Measurements from ENCODE around the gene SFTPA1.
"Not testable (repeated sequence)": the region's sequence is repeated elsewhere in the genome, so short reads cannot be mapped to it uniquely, and the experiment has no call there.

Gene SFTPA1

GRCh38 chr10:79663287-79663686 is 52.5 kb downstream of the SFTPA1 start:
- not testable (repeated sequence) for H3K27ac ChIP-seq (ENCODE audit: low read length); H3K4me1 ChIP-seq (ENCODE audit: control insufficient read depth in 1 of 2, insufficient read depth in 2 of 2, low read length in 2 of 2); H3K36me3 ChIP-seq (ENCODE audit: control insufficient read depth in 1 of 2, insufficient read depth in 2 of 2, low read length in 2 of 2); H3K27me3 ChIP-seq (ENCODE audit: low read depth, low read length); H3K9me3 ChIP-seq (ENCODE audit: control insufficient read depth in 1 of 2, low read length in 2 of 2); H3K4me3 ChIP-seq (ENCODE audit: low read depth in 1 of 2, low read length in 2 of 2)

GRCh38 chr10:79664686-79665085 is 53.9 kb downstream of the SFTPA1 start:
- not testable (repeated sequence) for H3K27me3 ChIP-seq (ENCODE audit: low read depth, low read length); H3K36me3 ChIP-seq (ENCODE audit: control insufficient read depth in 1 of 2, insufficient read depth in 2 of 2, low read length in 2 of 2); H3K4me3 ChIP-seq (ENCODE audit: low read depth in 1 of 2, low read length in 2 of 2); H3K9me3 ChIP-seq (ENCODE audit: control insufficient read depth in 1 of 2, low read length in 2 of 2); H3K4me1 ChIP-seq (ENCODE audit: control insufficient read depth in 1 of 2, insufficient read depth in 2 of 2, low read length in 2 of 2); H3K27ac ChIP-seq (ENCODE audit: low read length)

All from muscle layer of duodenum (tissue), 2 donors.